Measurements from ENCODE around the gene NSG1.

Gene NSG1

DNA sequence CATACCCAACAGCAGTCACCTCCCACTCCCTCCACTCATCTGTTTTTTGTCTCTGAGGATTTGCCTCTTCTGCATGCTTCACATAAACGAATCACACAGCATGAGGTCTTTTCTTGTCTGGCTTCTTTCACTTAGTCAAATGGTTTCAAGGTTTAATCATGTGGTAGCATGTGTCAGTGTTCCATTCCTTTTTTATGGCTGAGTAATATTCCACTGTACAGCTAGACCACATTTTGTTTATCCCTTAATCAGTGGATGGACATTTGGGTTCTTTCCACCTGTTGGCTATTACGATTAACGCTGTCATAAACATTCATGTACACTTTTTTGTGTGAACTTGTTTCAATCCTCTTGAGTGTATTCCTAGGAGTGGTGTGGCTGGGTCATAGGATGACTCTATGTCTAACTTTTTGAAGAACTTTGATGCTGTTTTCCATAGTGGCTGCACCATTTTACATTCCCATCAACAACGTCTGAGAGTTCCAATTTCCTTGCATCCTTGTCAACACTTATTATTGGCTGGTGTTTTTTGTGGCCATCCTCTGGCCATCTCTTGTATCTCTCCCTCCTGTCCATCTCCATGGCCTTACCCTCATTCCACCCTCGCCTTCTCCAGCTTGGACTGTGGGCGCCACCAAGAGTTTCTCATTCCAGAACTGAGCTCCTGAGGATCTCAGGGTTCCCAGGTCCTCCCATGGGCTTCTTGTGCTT, 12.4 kb upstream of the NSG1 start:
- no peak for DNase-seq

GRCh38 chr4:4376074-4376473, 10.8 kb upstream of the NSG1 start:
- DNase-seq, result no peak

GRCh38 chr4:4377191-4377590, 9.7 kb upstream of the NSG1 start:
- DNase-seq, result no peak

DNA sequence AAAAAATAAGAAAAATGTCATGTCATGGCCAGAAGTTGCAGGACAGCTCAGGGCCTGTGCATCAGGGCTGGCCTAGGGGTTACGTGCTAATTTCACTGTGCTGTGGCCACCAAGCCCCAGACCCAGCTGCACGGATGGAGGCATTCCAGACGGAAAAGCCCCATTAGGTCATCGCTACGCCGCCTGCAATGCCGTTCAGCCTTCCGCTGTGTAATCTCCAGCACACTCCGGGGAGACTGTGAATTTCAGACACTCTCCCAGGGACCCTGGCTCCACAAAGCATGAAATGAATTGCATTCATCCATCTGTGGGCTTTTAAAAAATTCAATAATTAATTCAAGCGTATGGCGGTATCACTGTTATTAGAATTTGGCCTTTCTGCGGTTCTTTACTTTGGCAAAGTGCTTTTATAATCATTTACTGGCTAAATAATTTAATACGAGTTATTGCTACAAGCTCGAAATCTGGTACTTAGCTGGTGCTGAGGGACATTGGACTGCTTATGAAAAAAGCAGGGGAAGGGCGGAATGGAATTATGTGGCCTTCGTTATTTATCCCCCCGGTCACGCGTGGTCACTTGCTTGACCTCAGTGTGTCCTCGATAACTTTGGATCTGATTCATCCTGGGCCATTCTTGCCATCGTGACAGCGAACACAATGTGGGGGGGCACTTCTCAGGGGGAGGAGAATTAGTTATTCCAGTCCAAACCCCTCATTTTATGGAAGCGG, 9.0 kb upstream of the NSG1 start:
- no peak for DNase-seq

GRCh38 chr4:4379540-4380087, 7.3 kb upstream of the NSG1 start:
- no peak for DNase-seq

- no peak for DNase-seq
Observed at GRCh38 chr4:4383085-4383484, 3.8 kb upstream of the NSG1 start.

GRCh38 chr4:4384837-4385236, 2.1 kb upstream of the NSG1 start:
- no peak for DNase-seq

DNA sequence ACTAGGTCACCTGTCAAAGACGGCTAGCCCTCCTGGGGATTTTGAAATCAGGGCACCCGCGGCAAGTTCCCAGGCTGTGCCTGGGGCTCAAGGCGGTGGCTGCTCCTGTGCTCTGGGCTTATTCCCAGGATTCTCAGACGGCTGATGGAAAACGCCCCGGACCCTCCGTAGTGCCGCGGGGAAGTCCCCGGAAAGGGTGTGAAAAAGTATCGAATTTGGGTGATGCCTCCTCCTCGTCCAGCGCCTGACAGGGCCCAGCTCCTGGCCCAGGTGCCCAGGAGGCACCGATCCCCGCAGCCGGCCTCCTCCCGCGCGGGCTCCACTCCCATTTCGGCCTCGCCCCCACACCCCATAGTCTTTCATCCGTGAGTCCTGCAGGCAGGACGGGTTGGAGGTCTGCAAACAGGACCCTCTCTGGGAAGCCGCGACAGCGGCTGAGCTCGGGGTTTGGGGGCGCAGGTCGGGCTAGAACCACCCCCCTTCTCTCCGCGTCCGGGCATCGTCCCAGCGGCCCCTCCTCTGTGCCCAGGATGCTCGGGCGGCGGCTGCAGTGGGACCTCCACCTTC, 1.1 kb upstream of the NSG1 start:
- no peak for DNase-seq

- peak; percentile 3 for DNase-seq
Observed at GRCh38 chr4:4386296-4386735, 586 bp upstream of the NSG1 start.

GRCh38 chr4:4387531-4388310, 819 bp downstream of the NSG1 start:
- no peak for DNase-seq

- DNase-seq, result peak; percentile 44
Observed at GRCh38 chr4:4388311-4388790, 1.4 kb downstream of the NSG1 start.

GRCh38 chr4:4388836-4389575, 2.1 kb downstream of the NSG1 start:
- DNase-seq, result no peak

DNA sequence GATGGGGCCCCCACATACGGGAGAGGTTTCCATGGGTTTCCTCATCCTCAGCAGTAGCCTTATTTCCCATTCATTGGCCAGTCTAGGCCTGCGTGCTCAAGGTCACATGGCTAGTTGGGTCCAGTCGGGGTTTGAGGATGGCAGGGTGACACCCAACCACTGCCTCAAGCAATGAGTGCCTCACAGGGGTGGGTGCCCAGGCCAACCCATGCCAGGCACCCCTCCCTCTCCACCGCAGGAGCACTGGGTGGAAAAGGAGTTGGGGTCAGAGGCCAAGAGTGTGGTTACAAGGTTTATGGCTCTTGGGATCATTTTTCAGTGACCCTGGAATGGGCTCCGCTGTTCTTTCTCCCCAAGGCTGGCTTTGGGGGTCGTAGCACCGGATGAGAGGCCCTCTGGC, 3.1 kb downstream of the NSG1 start:
- DNase-seq, result no peak

DNA sequence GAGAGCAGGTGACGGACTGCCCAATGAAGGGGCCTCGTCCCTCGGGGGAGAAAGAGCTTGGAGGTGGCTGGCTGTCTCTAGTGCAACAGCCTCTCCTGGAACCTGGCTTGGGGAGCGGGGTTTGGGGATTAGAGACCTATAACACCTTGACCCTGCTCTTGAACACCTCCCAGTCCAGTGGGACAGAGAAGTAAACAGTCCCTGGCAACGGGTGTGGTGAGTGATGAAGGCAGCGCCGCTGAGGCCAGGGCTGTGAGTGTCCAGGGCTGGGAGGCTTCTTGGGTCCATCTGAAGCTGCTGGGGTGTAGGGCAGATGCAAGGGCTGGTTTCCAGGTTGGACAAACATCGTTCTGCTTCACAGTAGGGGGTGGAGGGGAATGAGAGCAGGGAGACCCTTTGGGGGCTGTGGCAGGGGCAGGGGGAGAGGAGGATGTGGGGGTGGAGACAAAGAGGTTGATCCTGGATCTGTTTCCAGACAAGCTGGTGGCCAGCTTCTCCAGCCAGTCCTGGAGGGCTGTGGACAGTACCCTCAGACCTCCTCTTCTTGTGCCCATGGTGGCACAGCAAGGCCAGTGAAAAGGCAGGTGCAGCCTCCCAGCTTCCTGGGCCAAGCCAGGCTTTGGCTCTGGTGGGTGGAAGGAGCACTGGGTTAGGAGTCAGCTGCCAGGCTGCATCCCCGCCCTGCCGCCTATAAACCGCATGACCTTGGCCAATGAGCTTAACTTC, 3.8 kb downstream of the NSG1 start:
- no peak for DNase-seq

GRCh38 chr4:4391866-4392265, 5.0 kb downstream of the NSG1 start:
- no peak for DNase-seq

- no peak for DNase-seq
Observed at GRCh38 chr4:4392501-4393183, 5.7 kb downstream of the NSG1 start.

DNA sequence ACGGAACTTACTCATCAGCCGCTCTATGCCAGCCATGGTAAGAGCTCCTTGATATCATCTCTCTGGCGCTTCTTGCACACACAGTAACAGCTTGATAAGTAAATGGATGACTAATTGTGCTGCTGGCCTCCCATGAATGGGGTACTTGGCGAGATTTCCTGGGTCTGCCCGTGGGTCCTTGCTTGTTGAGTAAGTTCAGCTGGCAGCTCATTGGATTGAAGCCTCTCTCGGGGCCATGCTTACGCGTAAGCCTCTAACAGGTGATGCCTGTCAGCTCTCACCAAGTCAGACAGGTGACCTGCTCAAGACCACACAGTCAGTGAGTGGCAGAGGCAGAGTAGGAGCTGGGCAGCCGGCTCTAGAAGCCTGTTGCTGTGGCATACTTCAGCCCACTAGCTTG, 7.7 kb downstream of the NSG1 start:
- DNase-seq, result no peak

GRCh38 chr4:4395371-4395770, 8.5 kb downstream of the NSG1 start:
- no peak for DNase-seq

- peak; percentile 48 for DNase-seq
Observed at GRCh38 chr4:4395849-4396627, 9.1 kb downstream of the NSG1 start.

Measured in DMS79 treated with DMSO at 0.1 percent for 48 hours (cell line).